HG02970 (cell line): Measurements from ENCODE around the gene COMMD2.

Source experiments
- ATAC-seq: cut with Tn5 transposase; IDR thresholded peaks from one replicate; pipeline ENCODE4 v1.9.1; 2021; ENCODE audit warnings: mild to moderate bottlenecking, moderate library complexity, moderate number of reproducible peaks; ENCODE audit not compliant: unreplicated experiment, low FRiP score

The COMMD2 gene

DNA sequence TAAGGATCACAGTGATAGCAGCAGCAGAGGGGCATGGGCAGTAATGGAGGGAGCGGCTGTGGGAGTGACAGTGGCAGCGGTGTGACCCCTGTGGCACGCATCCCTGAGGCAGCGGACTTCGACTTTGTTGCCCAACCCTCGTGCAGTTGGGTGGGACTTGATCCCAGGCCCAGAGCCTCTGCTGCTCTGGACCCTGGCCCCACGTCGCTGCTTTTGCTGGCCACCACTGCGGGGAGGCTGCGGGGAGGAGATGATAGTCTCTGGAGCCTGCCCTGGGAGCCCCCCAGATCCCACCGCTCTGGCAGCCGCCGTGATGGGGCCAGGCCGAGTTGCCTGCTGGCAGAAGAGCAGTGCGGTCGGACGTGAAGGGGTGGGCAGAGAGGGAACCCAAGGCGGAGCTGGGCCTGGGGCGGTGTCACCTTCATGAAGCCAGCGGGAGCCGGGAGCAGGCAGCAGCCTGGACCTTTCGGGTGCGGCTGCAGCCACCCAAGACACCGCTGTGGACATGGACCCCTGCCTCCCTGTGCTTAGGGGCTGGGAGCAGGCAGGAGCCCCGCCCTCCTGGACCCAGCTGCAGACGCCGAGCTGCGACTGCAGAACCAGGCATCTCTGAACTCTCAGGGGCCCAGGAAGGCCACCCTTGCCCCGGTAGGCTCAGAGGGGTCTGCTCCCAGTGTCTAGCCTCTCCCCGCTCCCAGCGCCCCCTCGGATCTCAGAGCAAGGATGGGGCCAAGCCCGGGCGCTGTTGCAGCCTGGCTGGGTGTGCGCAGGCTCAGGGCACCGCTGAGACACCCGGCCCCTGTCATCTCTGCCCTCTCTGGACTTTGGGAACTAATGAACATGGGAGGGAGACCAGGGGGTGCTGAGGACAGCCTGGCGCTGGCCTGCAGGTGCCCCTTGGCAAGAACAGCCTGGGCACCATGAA is 38.3 kb downstream of the COMMD2 start:
- no peak for ATAC-seq

GRCh38 chr3:149706905-149707304 is 45.4 kb downstream of the COMMD2 start:
- ATAC-seq: no peak

- no peak for ATAC-seq
Observed at GRCh38 chr3:149705416-149705815, 46.9 kb downstream of the COMMD2 start.

- ATAC-seq: no peak
Observed at GRCh38 chr3:149703466-149703865, 48.8 kb downstream of the COMMD2 start.

DNA sequence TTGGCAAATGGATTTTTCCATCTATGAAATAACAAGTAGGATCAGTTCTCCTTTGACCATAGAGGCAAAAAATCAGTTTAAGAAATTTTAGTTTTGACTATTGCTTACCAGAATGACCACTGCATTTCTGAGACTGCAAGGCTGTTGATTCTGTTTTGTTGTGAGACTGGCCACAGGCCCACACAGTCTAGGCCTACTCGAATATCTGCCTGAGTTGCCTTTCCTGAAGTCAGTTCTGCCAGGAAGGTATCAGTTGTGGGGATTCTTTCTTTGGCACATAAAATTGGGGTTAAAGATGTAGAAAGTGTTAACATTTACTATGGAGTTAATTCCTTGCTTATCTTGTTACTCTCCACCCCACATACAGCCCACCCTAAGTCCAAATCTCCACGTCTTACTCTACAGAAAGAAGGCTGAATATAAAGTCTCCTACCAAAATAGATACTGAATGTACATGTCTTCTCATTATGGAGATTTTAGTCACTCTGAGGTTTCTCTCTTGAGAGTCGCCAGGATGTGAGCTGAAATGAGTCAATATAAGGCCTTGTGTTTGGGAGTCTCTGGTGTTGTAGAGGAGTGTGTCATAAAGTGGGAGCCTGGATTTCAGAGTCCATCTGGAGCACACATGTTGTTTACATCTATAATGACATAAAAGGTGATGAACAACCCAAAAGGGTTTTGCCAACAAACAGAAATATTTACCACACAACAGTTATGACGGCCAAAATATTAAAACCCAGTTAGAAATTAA is 49.4 kb downstream of the COMMD2 start:
- no peak for ATAC-seq

DNA sequence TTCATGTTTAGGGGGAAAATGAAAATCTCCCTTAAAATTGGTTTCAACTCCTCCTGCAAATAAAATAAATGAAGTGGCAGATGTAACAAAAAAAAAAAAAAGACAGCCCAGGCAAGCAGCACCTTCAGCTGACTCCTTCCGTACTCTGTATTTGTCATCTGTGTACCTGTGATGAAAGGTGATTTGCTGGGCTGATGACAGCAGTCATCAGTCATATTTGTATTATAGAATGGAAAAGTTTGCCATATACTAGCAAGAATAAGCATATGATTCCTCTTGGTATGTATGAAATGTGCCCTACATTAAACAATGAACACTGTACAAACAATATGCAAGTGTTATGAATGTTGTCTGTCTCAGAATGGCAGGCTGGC is 50.3 kb downstream of the COMMD2 start:
- ATAC-seq: no peak

GRCh38 chr3:149701206-149701976 is 50.9 kb downstream of the COMMD2 start:
- no peak for ATAC-seq
